Effector memory CD4-positive, alpha-beta T cell (primary cell): Measurements from ENCODE around the gene CD200.
"Not testable (repeated sequence)": the region's sequence is repeated elsewhere in the genome, so short reads cannot be mapped to it uniquely, and the experiment has no call there.

Experiments used
- DNase-seq, 3 donors: peaks; one replicate each; pipeline ENCODE4 v3.0.0-alpha.2; 2020
- H3K27ac ChIP-seq: 2 replicates; pipeline ENCODE4 v1.7.0; 2013; ENCODE audit warnings: mild to moderate bottlenecking, low read length, moderate library complexity; ENCODE audit not compliant: insufficient read depth, poor library complexity, severe bottlenecking
- H3K27me3 ChIP-seq: replicated peaks from 2 replicates; pipeline ENCODE4 v1.7.0; 2013; ENCODE audit warnings: mild to moderate bottlenecking, low read length; ENCODE audit not compliant: insufficient read depth, control insufficient read depth, poor library complexity, severe bottlenecking
- H3K36me3 ChIP-seq: 2 replicates; pipeline ENCODE4 v1.7.0; 2013; ENCODE audit warnings: mild to moderate bottlenecking, low read length, moderate library complexity; ENCODE audit not compliant: control insufficient read depth, insufficient read depth
- H3K4me1 ChIP-seq: 2 replicates; pipeline ENCODE4 v1.7.0; 2013; ENCODE audit warnings: low read length, mild to moderate bottlenecking; ENCODE audit not compliant: control insufficient read depth, insufficient read depth, poor library complexity, severe bottlenecking
- H3K4me3 ChIP-seq: 2 replicates; pipeline ENCODE4 v1.7.0; 2013; ENCODE audit warnings: low read length, low read depth, mild to moderate bottlenecking; ENCODE audit not compliant: insufficient read depth, poor library complexity, severe bottlenecking
- H3K9me3 ChIP-seq: 2 replicates; pipeline ENCODE4 v1.7.0; 2013; ENCODE audit warnings: mild to moderate bottlenecking, low read length, moderate library complexity; ENCODE audit not compliant: control insufficient read depth

CD200 gene

DNA sequence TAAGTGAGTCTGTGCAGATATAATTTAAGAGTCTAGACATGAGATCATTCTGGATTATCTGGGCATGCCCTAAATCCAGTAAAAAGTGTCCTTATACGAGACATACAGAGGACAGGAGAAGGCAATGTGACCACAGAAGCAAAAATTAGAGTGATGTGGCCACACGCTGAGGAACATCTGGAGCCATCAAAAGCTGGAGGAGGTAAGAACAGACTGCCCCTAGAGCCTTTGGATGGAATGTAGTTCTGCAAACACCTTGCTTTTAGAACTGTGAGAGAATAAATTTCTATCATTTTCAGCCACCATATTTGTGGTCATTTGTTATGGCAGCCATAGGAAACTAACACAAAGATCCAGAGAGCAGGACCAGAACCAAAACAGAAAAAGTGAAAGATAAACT, 41.0 kb downstream of the CD200 start:
- no peaks in the 10 kb centered on the region for H3K27me3 ChIP-seq
- no peaks in the 10 kb centered on the region for H3K9me3 ChIP-seq
- no peak overlapping the region for H3K27ac ChIP-seq
- H3K4me1 ChIP-seq, result no peaks in the 10 kb centered on the region
- no peaks in the 10 kb centered on the region for H3K36me3 ChIP-seq
- no peak for DNase-seq
- no peak overlapping the region for H3K4me3 ChIP-seq

DNA sequence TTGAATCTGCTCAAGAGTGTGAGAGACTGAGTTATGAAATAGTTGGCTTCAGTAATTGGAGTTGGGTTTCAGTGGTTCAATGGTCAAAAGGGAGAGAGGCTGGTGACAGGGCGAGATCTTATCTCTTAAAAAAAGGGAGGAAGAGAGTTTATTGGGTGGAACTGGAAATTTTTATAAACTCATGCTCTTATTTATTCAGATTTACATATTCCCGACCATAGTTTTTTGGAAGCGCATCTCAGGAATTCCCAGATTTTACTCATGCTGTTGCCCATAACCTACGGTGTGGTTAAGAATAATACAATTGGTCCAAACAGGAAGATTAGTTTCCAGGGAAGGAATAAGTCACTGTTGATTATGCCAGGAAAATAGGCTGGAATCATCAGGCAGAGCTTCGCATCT, 41.4 kb downstream of the CD200 start:
- Histone ChIP-seq H3K27me3 (no peaks in the 10 kb centered on the region), H3K4me3 (no peak overlapping the region), H3K27ac (no peak overlapping the region), H3K36me3 (no peaks in the 10 kb centered on the region), H3K9me3 (no peaks in the 10 kb centered on the region), H3K4me1 (no peaks in the 10 kb centered on the region)
- DNase-seq, result no peak

DNA sequence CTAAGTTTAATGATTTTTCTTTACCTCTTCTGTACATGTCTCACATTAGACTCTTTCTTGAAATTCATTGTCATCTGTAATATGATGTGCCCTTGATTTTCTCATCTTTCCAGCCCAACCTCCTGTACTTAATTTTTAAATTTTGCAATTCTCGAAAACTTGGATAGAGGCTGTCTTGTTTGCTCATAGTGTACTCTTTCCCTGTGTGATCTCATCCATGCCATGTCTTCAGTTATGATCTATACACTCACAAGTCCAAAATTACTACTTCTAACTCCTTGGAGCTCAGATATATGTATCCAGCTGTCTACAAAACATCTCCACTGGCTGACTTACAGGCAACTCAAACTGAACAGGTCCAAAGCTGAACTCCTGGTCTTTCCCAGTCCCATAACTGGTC, 42.2 kb downstream of the CD200 start:
- H3K36me3 ChIP-seq, result no peaks in the 10 kb centered on the region
- H3K4me3 ChIP-seq, result no peak overlapping the region
- DNase-seq, result no peak
- no peaks in the 10 kb centered on the region for H3K27me3 ChIP-seq
- H3K27ac ChIP-seq, result no peak overlapping the region
- no peaks in the 10 kb centered on the region for H3K9me3 ChIP-seq
- H3K4me1 ChIP-seq, result no peaks in the 10 kb centered on the region

- no peaks in the 10 kb centered on the region for H3K27me3 ChIP-seq
- no peaks in the 10 kb centered on the region for H3K4me1 ChIP-seq
- no peak overlapping the region for H3K4me3 ChIP-seq
- no peaks in the 10 kb centered on the region for H3K9me3 ChIP-seq
- DNase-seq, result no peak
- H3K36me3 ChIP-seq, result no peaks in the 10 kb centered on the region
- no peak overlapping the region for H3K27ac ChIP-seq
Measured at GRCh38 chr3:112376241-112376911, 43.4 kb downstream of the CD200 start.

DNA sequence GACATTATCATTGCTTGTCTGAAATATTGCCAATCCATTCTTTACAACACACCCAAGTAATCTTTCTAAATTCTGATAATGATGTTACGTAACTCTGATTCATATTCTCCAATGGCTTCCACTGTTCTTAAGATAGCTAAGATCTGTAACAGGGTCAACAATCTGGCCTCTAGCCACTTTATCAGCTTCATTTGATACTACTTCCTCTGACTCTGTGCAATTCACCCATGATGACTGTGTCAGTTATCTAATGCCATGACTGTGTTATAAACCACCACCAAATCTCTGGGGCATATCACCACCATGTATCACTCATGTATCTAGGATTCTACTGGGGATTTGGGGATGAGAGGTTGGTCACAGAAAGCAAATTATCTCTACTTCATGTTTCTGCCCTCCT, 44.0 kb downstream of the CD200 start:
- no peaks in the 10 kb centered on the region for H3K4me1 ChIP-seq
- no peak for DNase-seq
- H3K27me3 ChIP-seq, result no peaks in the 10 kb centered on the region
- H3K36me3 ChIP-seq, result no peaks in the 10 kb centered on the region
- H3K9me3 ChIP-seq, result no peaks in the 10 kb centered on the region
- H3K27ac ChIP-seq, result no peak overlapping the region
- H3K4me3 ChIP-seq, result no peak overlapping the region

GRCh38 chr3:112377568-112378071, 44.7 kb downstream of the CD200 start:
- Histone ChIP-seq H3K36me3 (no peaks in the 10 kb centered on the region), H3K4me3 (no peak overlapping the region), H3K27ac (no peak overlapping the region), H3K4me1 (no peaks in the 10 kb centered on the region), H3K9me3 (no peaks in the 10 kb centered on the region), H3K27me3 (no peaks in the 10 kb centered on the region)
- DNase-seq, result no peak

GRCh38 chr3:112378347-112378746, 45.4 kb downstream of the CD200 start:
- H3K27me3 ChIP-seq, H3K36me3 ChIP-seq, H3K27ac ChIP-seq, DNase-seq, H3K9me3 ChIP-seq, H3K4me1 ChIP-seq, H3K4me3 ChIP-seq: not testable (repeated sequence)

DNA sequence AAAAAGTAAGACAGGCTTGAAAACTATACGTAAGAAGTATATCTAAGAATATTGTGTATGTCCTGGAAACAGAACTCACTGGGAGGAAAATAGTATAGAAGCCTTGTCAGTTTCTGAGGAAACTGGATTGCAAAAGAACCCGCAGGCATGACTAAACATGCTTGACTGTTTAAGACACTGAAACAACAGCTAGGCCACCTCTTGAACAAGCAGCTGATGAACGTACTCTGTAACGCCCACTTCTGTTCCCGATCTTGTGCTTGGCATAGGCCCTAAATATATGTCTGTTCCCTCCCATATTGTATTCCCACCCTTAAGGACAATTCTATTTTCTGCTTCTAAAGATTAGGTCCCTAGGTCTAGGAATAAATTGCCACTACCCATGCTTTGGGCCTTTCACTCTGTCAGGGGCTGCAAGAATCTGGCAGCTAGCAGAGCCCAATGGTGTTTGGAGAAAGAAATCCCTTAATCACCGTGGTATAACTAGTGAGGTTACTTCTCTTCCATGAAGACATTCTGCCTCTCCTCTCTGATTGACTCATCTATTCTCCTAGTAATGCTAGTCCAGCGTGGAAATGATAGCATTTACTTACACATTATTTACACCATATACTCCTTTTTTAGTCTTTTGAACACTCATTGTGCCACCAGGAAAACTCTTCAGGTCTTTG, 46.2 kb downstream of the CD200 start:
- no peak overlapping the region for H3K4me3 ChIP-seq
- H3K9me3 ChIP-seq, result no peaks in the 10 kb centered on the region
- H3K27ac ChIP-seq, result no peak overlapping the region
- no peaks in the 10 kb centered on the region for H3K27me3 ChIP-seq
- H3K36me3 ChIP-seq, result no peaks in the 10 kb centered on the region
- DNase-seq, result no peak
- H3K4me1 ChIP-seq, result no peaks in the 10 kb centered on the region

GRCh38 chr3:112381673-112382542, 49.0 kb downstream of the CD200 start:
- Histone ChIP-seq H3K27me3 (no peaks in the 10 kb centered on the region), H3K4me3 (no peak overlapping the region), H3K36me3 (no peaks in the 10 kb centered on the region), H3K4me1 (no peaks in the 10 kb centered on the region), H3K27ac (no peak overlapping the region), H3K9me3 (no peaks in the 10 kb centered on the region)
- no peak for DNase-seq
